SW 1271 (cell line): Measurements from ENCODE around the gene L2HGDH.

Experiments
- DNase-seq, 2 experiments: peaks; one replicate each; lab custom pipeline; 2025; lab: John Stamatoyannopoulos, UW

Gene L2HGDH

GRCh38 chr14:50288146-50288545 is 23.9 kb downstream of the L2HGDH start:
- DNase-seq, result no peak

GRCh38 chr14:50285861-50286260 is 26.2 kb downstream of the L2HGDH start:
- no peak for DNase-seq

DNA sequence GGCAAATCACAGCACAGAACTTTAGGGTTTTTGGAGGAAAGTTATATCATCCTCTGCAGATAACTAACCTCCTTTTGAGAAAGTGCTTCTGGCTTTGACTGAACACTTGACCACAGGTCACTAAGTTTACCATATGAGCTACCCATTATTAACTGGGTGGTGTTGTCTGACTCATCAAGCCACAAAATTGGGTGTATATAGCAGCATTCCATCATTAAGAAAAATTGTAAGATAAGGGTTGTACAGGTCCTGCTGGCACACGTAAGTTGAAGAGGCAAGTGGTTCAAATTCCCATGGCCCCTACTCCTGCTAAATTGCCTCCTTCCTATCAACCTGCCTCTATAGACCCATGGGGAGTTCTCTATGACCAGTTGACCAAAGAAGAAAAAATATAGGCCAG is 39.5 kb downstream of the L2HGDH start:
- DNase-seq, result no peak

DNA sequence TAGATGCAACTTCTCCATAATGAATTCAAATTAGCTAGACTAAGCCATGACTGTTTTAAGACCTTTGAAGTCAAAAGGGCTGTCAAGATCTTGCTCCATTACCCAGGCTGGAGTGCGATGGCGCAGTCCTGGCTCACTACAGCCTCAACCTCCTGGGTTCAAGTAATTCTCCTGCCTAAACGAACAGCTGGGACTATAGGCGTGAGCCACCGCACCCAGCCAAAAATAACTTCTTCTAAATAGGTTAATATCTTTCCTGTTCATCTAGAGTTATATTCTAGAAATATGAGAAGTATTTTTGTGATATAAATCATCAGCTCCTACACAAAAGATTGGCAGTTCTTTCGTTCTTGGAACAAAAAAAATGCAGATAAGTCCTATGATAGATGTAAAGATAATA is 41.1 kb downstream of the L2HGDH start:
- no peak for DNase-seq

DNA sequence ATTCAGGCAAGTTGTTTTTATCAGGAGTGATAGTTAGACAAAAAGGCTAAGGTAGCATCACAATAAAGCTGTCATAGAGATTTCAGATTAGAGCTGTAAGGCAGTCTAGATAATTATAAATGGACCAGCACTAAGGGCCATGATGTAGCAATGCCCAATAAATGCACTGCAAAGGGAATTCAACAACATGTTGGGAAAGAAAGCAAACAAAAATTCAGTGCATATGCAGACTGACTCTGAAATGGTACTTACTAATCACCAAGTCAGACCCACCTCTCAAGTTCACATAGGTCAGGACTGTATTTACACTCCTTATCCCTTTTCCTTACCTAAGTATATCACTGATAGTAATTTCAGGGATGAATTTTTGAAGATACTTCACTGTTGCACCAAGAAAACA is 47.0 kb downstream of the L2HGDH start:
- DNase-seq, result no peak

GRCh38 chr14:50263321-50263720 is 48.7 kb downstream of the L2HGDH start:
- DNase-seq, result no peak

- no peak for DNase-seq
Observed at GRCh38 chr14:50262865-50263264, 49.2 kb downstream of the L2HGDH start.

DNA sequence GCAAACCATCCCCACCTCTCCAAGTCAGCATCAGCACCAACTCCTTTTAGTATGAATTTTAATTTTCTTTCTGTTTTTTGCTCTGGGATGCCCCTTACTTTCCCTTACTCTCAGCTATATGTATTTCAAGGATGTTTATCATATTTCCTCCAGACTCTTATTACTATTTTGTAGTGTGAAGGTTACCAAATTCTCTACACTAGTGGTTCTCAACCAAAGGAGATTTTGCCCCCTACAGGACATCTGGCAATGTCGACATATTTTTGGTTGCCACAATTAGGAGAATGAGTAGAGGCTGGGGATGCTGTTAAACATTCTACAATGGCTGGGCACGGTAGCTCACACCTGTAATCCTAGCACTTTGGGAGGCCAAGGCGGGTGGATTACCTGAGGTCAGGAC is 51.5 kb downstream of the L2HGDH start:
- DNase-seq, result peak in 1 of 2 experiments; percentile 25

- peak in 1 of 2 experiments; percentile 11 for DNase-seq
Observed at GRCh38 chr14:50260072-50260471, 52.0 kb downstream of the L2HGDH start.

GRCh38 chr14:50257732-50258131 is 54.3 kb downstream of the L2HGDH start:
- no peak for DNase-seq

DNA sequence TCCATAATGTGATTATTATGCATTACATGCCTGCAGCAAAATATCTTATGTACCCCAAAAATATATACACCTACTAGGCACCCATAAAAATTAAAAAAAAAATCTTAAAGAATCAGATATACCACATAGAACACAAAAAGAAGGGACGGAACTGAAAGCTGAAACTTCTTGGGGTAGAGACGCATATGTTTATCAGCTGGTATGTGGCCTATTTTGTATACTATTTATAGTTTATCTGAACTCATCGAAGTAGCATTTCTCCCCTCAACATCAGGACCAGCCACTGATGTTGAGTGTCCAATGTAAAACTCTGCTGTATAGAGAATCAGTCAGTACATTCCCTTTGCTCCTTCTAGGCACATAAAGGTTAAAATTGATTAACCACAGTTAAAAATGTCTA is 57.8 kb downstream of the L2HGDH start:
- DNase-seq, result no peak

- DNase-seq, result no peak
Observed at GRCh38 chr14:50249136-50249775, 62.8 kb downstream of the L2HGDH start.

- no peak for DNase-seq
Observed at GRCh38 chr14:50247245-50247644, 64.8 kb downstream of the L2HGDH start.

GRCh38 chr14:50242566-50243310 is 69.3 kb downstream of the L2HGDH start:
- DNase-seq, result no peak

- no peak for DNase-seq
Observed at GRCh38 chr14:50242096-50242495, 69.9 kb downstream of the L2HGDH start.

DNA sequence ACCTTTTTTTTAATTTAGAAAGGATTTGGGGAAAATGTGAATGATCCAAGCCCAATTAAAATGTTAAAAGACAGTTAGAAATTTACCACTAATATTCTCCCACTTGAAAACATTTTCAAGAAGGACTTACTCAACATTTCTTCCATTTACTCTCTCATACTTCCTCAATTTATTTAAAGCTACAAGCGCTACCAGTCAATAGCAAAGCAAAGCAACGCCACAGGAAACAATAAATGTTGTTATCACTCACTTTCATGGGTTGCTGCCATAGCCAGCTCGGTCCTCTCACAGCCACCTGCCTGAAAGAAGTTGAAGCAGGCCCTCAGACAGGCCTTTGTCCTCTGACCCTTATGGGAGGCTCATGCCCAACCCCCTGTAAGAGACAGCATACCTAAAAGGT is 74.6 kb downstream of the L2HGDH start:
- no peak for DNase-seq

DNA sequence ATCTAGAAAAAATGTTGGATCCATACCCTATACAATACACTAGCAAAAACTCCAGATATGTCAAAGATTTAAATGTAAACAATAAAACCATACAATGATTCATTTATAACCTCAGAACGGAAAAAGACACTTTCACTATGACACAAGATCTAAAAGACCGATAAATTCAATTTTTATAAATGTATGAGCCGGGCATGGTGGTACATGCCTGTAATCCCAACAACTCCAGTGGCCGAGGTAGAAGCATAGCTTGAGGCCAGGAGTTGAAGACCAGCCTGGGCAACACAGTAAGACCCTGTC is 78.1 kb downstream of the L2HGDH start:
- no peak for DNase-seq

DNA sequence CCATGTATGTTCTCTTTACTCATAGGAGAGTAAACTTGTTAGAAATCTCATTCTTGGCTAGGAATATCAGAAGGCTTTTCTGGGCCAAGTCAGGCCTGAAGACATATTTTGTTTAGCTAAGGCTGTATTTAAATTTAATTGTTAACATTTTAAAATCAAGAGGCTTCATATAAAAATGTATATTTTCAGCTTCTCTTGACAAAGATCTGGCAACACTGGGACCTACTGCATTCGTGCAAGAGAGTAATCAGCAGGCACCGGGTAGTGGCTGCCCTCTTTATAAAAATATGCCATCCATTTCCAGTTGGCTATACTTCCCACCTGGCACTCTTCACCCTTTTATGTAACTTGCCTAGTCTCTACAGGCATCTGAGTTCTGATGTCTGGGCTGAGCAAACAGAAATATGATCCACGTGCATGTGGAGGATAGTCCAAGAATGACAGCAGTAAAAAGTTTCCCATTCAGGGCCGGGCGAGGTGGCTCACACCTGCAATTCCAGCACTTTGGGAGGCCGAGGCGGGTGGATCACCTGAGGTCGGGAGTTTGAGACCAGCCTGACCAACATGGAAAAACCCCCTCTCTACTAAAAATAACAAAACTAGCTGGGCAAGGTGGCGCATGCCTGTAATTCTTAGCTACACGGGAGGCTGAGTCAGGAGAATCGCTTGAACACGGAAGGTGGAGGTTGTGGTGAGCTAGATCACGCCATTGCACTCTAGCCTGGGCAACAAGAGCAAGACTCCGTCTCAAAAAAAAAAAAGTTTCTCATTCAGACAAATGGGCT is 78.7 kb downstream of the L2HGDH start:
- no peak for DNase-seq

- DNase-seq, result no peak
Observed at GRCh38 chr14:50232276-50232642, 79.8 kb downstream of the L2HGDH start.

- peak; percentile 59 to 90 for DNase-seq
Observed at GRCh38 chr14:50231475-50232275, 80.4 kb downstream of the L2HGDH start, which contains the start of gene SOS2. Gene SOS2 (minus strand): TSS chr14:50231578. CDS start chr14:50231283, 295 bp downstream.

DNA sequence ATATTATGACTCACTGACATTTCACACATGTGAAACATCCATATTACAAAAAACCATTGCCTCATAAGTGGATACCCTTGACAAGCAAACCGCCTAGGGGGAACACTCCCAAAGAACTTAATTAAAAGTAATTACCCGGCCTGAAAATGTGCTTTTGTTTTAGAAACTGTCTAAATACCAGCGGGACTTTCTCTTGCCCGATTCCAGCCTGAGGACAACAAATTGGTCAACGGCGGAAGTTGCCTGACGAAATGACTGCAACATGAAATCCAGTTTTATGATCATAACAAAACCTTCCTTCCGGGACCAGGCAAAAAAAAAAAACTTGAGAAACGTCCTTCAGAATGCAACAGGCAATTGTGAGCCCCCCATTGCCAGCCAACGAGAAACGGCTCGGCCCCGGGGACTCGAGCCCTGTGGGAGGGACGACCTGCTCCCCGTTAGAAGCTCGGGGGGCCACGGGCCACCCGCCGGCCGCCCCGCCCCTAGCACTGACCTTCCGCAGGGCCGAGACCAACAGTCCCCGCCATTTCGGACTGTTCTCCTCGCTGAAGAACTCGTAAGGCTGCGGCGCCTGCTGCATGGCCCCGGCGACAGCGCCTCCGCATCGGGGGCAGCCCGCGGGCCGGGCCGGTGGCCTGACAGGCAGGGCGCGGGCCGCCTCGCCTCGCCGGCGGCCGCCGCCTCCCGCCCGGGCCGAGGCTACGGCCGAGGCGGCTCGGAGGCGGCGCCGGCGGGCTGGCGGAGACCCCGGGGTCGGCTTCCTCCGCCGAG is 81.1 kb downstream of the L2HGDH start:
- peak; percentile 31 to 69 for DNase-seq

- DNase-seq, result no peak
Observed at GRCh38 chr14:50230401-50230700, 81.7 kb downstream of the L2HGDH start.
